Esophagus (tissue), 2 donors: ENCODE results near the gene ANAPC10. TPM values are rescaled to one million over a fixed set of nuclear protein-coding genes. Genes with fewer than 3 reads are reported as not detected.

Experiments used
- H3K27ac ChIP-seq, 2 donors: one replicate each; pipeline ENCODE4 v1.5.1; 2013; ENCODE audit warnings: low read depth in 2 of 2, mild to moderate bottlenecking in 2 of 2, inconsistent platforms in 1 of 2, low read length in 1 of 2, moderate library complexity in 1 of 2
- H3K27me3 ChIP-seq, 2 donors: one replicate each; pipeline ENCODE4 v1.6.1; 2013; ENCODE audit warnings: low read length in 2 of 2, control low read depth in 1 of 2, mild to moderate bottlenecking in 1 of 2; ENCODE audit not compliant: insufficient read depth in 2 of 2, control insufficient read depth in 1 of 2
- H3K36me3 ChIP-seq, 2 donors: one replicate each; pipeline ENCODE4 v1.6.1; 2013; ENCODE audit warnings: low read length in 1 of 2; ENCODE audit not compliant: control insufficient read depth in 2 of 2, insufficient read depth in 2 of 2
- H3K4me1 ChIP-seq, 2 donors: one replicate each; pipeline ENCODE4 v1.6.1; 2013; ENCODE audit warnings: low read length in 1 of 2; ENCODE audit not compliant: control insufficient read depth in 2 of 2, insufficient read depth in 2 of 2
- H3K4me3 ChIP-seq, 2 donors: one replicate each; pipeline ENCODE4 v1.5.1; 2013; ENCODE audit warnings: low read length in 2 of 2, mild to moderate bottlenecking in 2 of 2, low read depth in 1 of 2, moderate library complexity in 1 of 2
- H3K9me3 ChIP-seq, 2 donors: one replicate each; pipeline ENCODE4 v1.6.1; 2013; ENCODE audit warnings: mild to moderate bottlenecking in 2 of 2, low read depth in 1 of 2, low read length in 1 of 2, moderate library complexity in 1 of 2; ENCODE audit not compliant: control insufficient read depth in 2 of 2, insufficient read depth in 1 of 2
- WGBS, 2 donors: extraction: QIAGEN DNeasy Blood & Tissue Kit; methylation state at CpG; one replicate each; pipeline ENCODE4 v1.1.7; 2013; 5-methylcytosine and 5-hydroxymethylcytosine counted together
- polyA plus RNA-seq, 2 donors: library from polyadenylated mRNA; stranded (reverse); fragments of 200-250 nt; gene quantifications; one replicate each; pipeline ENCODE4 v1.2.3, GENCODE V29; 2013
- donor health status: healthy with polysubstance abuse.
- donor health status: Bipolar disorder and iron deficiency.

Gene ANAPC10
- polyA plus RNA-seq, 2 donors = 6.2 to 11.7 TPM

GRCh38 chr4:145049241-145049640 is 48.8 kb downstream of the ANAPC10 start:
- no peaks in the 10 kb centered on the region for H3K4me1 ChIP-seq
- H3K4me3 ChIP-seq = no peak overlapping the region
- H3K27me3 ChIP-seq = no peaks in the 10 kb centered on the region
- H3K36me3 ChIP-seq = no peaks in the 10 kb centered on the region
- H3K9me3 ChIP-seq = no peaks in the 10 kb centered on the region
- no peak overlapping the region for H3K27ac ChIP-seq
- WGBS, 2 donors = 90 to 97% methylated on average over 1 of the region's 1 CpG

- H3K4me3 ChIP-seq = no peak overlapping the region
- no peaks in the 10 kb centered on the region for H3K4me1 ChIP-seq
- no peaks in the 10 kb centered on the region for H3K36me3 ChIP-seq
- H3K9me3 ChIP-seq = no peaks in the 10 kb centered on the region
- H3K27ac ChIP-seq = no peak overlapping the region
- H3K27me3 ChIP-seq = no peaks in the 10 kb centered on the region
These were observed 49.2 kb downstream of the ANAPC10 start for GRCh38 chr4:145048817-145049216.

- H3K4me3 ChIP-seq = no peak overlapping the region
- H3K9me3 ChIP-seq = no peaks in the 10 kb centered on the region
- no peaks in the 10 kb centered on the region for H3K36me3 ChIP-seq
- 86% methylated on average over 4 of the region's 4 CpGs for WGBS, 2 donors
- no peaks in the 10 kb centered on the region for H3K27me3 ChIP-seq
- H3K4me1 ChIP-seq = no peaks in the 10 kb centered on the region
- no peak overlapping the region for H3K27ac ChIP-seq
These were observed 50.8 kb downstream of the ANAPC10 start for GRCh38 chr4:145047151-145047550.

- Histone ChIP-seq H3K4me3 (no peak overlapping the region), H3K9me3 (no peaks in the 10 kb centered on the region), H3K36me3 (no peaks in the 10 kb centered on the region), H3K27me3 (no peaks in the 10 kb centered on the region), H3K27ac (no peak overlapping the region), H3K4me1 (no peaks in the 10 kb centered on the region)
- 58 to 77% methylated on average over 1 of the region's 1 CpG for WGBS, 2 donors
These were observed 52.8 kb downstream of the ANAPC10 start for GRCh38 chr4:145045180-145045579.

GRCh38 chr4:145044341-145044740 is 53.7 kb downstream of the ANAPC10 start:
- Histone ChIP-seq H3K4me3 (no peak overlapping the region), H3K27me3 (no peaks in the 10 kb centered on the region), H3K27ac (no peak overlapping the region), H3K4me1 (no peaks in the 10 kb centered on the region), H3K36me3 (no peaks in the 10 kb centered on the region), H3K9me3 (no peaks in the 10 kb centered on the region)
- 80% methylated on average over 3 of the region's 3 CpGs for WGBS, 2 donors

GRCh38 chr4:145043306-145043705 is 54.7 kb downstream of the ANAPC10 start:
- WGBS, 2 donors = 55 to 73% methylated on average over 3 of the region's 3 CpGs
- Histone ChIP-seq H3K4me3 (no peak overlapping the region), H3K36me3 (no peaks in the 10 kb centered on the region), H3K27me3 (no peaks in the 10 kb centered on the region), H3K27ac (no peak overlapping the region), H3K9me3 (no peaks in the 10 kb centered on the region), H3K4me1 (no peaks in the 10 kb centered on the region)

- no peak overlapping the region for H3K27ac ChIP-seq
- H3K27me3 ChIP-seq = no peaks in the 10 kb centered on the region
- no peaks in the 10 kb centered on the region for H3K4me1 ChIP-seq
- no peaks in the 10 kb centered on the region for H3K36me3 ChIP-seq
- H3K4me3 ChIP-seq = no peak overlapping the region
- no peaks in the 10 kb centered on the region for H3K9me3 ChIP-seq
- 87 to 88% methylated on average over 3 of the region's 3 CpGs for WGBS, 2 donors
These were observed 55.3 kb downstream of the ANAPC10 start for GRCh38 chr4:145042601-145043285.

GRCh38 chr4:145041378-145041777 is 56.6 kb downstream of the ANAPC10 start:
- Histone ChIP-seq H3K9me3 (no peaks in the 10 kb centered on the region), H3K27me3 (no peaks in the 10 kb centered on the region), H3K4me1 (no peaks in the 10 kb centered on the region), H3K36me3 (no peaks in the 10 kb centered on the region), H3K27ac (no peak overlapping the region), H3K4me3 (no peak overlapping the region)
- 56 to 59% methylated on average over 3 of the region's 3 CpGs for WGBS, 2 donors

- Histone ChIP-seq H3K4me1 (no peaks in the 10 kb centered on the region), H3K9me3 (peaks cover 0 to 3% of the 10 kb centered on the region in 2 donors), H3K4me3 (no peak overlapping the region), H3K36me3 (peaks cover 2 to 11% of the 10 kb centered on the region in 2 donors), H3K27ac (peak overlapping the region in 1 of 2 donors; percentile 0), H3K27me3 (no peaks in the 10 kb centered on the region)
- WGBS, 2 donors = 83 to 86% methylated on average over 2 of the region's 2 CpGs
These were observed 62.4 kb downstream of the ANAPC10 start for GRCh38 chr4:145035494-145036136.

GRCh38 chr4:145034727-145035211 is 63.2 kb downstream of the ANAPC10 start:
- Histone ChIP-seq H3K36me3 (peaks cover 2 to 11% of the 10 kb centered on the region in 2 donors), H3K9me3 (peaks cover 0 to 3% of the 10 kb centered on the region in 2 donors), H3K4me1 (no peaks in the 10 kb centered on the region), H3K4me3 (no peak overlapping the region), H3K27ac (peak overlapping the region in 1 of 2 donors; percentile 60), H3K27me3 (no peaks in the 10 kb centered on the region)
- WGBS, 2 donors = 81 to 85% methylated on average over 6 of the region's 6 CpGs
